Ectodermal cell (in vitro differentiated cells): ENCODE results near the gene ZBTB17.

Source experiments
- H3K27ac ChIP-seq: 2 replicates; pipeline ENCODE4 v1.7.0; 2013; ENCODE audit warnings: mild to moderate bottlenecking, low read depth, low read length; ENCODE audit not compliant: insufficient read depth, poor library complexity, severe bottlenecking
- H3K27me3 ChIP-seq: 2 replicates; pipeline ENCODE4 v1.7.0; 2013; ENCODE audit warnings: mild to moderate bottlenecking, low read length; ENCODE audit not compliant: insufficient read depth, control insufficient read depth, poor library complexity, severe bottlenecking
- H3K36me3 ChIP-seq: one replicate; pipeline ENCODE4 v1.7.0; 2013; ENCODE audit warnings: low read length; ENCODE audit not compliant: control insufficient read depth, insufficient read depth
- H3K4me1 ChIP-seq: one replicate; pipeline ENCODE4 v1.7.0; 2013; ENCODE audit warnings: low read length; ENCODE audit not compliant: control insufficient read depth, insufficient read depth
- H3K4me3 ChIP-seq: 2 replicates; pipeline ENCODE4 v1.7.0; 2013; ENCODE audit warnings: low read depth, low read length, control low read depth; ENCODE audit not compliant: insufficient read depth
- H3K9me3 ChIP-seq: 2 replicates; pipeline ENCODE4 v1.7.0; 2013; ENCODE audit warnings: mild to moderate bottlenecking, low read length, moderate library complexity; ENCODE audit not compliant: control insufficient read depth
- WGBS, 2 experiments: methylation state at CpG; one replicate each; pipeline ENCODE4 v1.1.7; 2013; ENCODE audit warnings: missing lambda C conversion rate in 2 of 2; 5-methylcytosine and 5-hydroxymethylcytosine counted together

The ZBTB17 gene

DNA sequence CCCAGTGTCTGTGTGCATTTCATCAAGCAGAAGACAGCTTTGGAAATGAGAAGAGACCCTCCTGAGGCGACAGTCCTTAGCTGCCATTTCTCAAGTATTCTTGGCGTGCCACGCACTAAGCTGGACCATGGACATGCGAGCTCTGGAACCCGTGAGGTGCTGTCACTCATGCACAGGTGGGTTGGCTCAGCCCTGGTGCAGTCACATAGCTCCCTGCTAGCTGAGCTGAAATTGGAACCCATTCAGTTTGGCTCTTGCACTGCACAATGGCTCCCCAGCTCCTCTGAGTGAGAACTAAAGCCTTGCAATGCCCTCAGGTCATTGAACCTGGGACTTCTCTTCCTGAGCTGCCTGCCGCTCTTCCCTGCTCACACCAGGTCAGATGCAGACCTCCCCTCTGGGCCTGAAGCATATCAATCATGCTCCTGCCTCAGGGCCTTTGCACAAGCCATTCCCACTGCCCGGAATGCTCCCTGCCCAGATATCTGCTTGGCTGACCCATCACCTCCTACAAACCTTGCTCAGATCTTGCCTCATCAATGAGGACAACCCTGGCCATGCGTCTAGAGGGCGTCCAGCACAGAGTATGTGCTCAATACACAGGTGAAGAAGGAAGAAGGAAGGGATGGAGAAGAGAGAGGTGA is 21.9 kb upstream of the ZBTB17 start:
- Histone ChIP-seq H3K27ac (no peak overlapping the region), H3K27me3 (peaks cover 46% of the 10 kb centered on the region), H3K9me3 (no peaks in the 10 kb centered on the region), H3K4me3 (no peak overlapping the region), H3K36me3 (no peaks in the 10 kb centered on the region), H3K4me1 (no peaks in the 10 kb centered on the region)
- WGBS, 2 experiments: 90 to 91% methylated on average over 9 of the region's 9 CpGs

DNA sequence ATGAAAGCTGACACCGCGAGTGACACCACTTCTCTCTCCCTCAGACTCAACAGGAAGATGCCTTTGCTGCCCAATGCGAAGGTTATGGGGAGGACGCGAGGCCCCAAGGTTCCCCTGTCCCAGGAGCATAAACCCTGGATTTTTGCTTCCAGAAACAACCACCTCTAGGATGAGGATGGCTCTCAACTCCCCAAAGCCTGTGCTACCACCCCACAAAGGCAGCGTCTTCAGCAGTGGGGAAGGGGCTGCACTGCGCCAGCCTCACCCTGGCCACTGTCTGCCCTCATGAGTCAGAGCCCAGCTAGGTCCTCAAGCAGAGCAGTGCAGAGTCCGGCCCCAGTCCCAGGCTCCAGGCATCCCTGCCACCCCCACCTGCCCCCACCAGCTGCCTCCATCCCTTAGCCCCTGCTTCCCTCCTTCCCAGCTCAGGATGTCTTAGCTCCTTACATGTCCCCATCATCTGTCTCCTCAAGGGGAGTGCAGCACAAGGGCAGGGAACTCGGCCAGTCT is 21.2 kb upstream of the ZBTB17 start:
- no peak overlapping the region for H3K27ac ChIP-seq
- H3K9me3 ChIP-seq: no peaks in the 10 kb centered on the region
- no peaks in the 10 kb centered on the region for H3K36me3 ChIP-seq
- peaks cover 39% of the 10 kb centered on the region for H3K27me3 ChIP-seq
- 86 to 88% methylated on average over 9 of the region's 9 CpGs for WGBS, 2 experiments
- no peak overlapping the region for H3K4me3 ChIP-seq
- H3K4me1 ChIP-seq: no peaks in the 10 kb centered on the region

DNA sequence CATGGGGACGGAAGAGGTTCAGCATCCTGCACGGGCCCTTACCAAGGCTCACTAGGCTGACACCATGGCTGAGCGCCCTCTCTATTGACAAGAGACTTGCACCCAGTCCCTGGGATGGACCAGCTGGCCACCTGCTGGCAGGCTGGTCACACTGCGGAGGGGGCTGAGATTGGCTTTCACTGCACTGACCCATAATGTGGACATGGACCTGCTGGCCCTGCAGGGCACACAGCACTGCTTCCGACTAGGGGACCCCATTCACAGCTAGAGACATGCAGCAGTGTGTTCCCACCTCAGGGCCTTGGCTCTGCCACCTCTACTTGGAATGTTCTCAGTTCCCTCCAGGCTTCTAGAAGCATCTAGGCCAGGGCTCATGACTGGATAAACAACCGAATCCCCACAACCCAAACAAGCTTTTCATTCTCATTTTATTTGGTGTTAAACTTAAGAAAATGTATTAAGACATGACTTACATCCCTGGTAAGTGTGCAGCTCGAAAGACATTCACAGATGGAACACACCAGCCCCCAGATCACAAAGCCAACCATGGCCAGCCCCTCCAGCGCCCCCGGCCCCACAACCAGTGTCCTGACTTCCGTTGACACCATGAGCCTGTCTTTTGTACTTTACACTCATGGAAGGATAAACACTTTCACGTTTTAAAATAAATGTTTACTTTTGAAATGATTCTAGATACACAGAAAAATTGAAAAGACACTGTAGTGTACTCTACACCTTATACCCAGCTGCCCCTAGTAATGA is 18.9 kb upstream of the ZBTB17 start:
- Histone ChIP-seq H3K4me3 (no peak overlapping the region), H3K9me3 (no peaks in the 10 kb centered on the region), H3K27ac (no peak overlapping the region), H3K4me1 (no peaks in the 10 kb centered on the region), H3K36me3 (no peaks in the 10 kb centered on the region), H3K27me3 (peaks cover 18% of the 10 kb centered on the region)
- 82 to 84% methylated on average over 10 to 11 of the region's 11 CpGs for WGBS, 2 experiments

DNA sequence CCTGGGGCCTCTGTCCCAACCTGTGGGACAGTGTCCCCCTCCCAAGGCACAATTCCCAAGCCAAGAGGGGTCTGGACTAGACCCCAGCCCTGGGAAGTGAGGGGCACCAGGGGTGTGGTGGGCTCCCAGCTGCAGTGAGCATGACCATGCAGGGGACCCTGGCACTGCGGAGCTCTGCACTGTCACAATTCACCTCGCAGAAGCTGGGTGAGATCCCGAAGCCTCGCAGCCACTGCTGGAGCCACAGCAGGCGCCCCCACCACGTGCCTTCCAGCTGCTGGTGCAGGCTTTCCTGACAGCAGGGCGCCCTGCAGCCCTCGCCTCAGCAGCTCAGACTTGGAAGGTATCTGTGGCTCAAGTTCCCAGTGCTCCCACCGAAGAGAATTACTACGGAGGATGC is 18.2 kb upstream of the ZBTB17 start:
- no peaks in the 10 kb centered on the region for H3K36me3 ChIP-seq
- H3K27me3 ChIP-seq: peaks cover 14% of the 10 kb centered on the region
- H3K4me1 ChIP-seq: no peaks in the 10 kb centered on the region
- H3K4me3 ChIP-seq: no peak overlapping the region
- H3K9me3 ChIP-seq: no peaks in the 10 kb centered on the region
- 89 to 91% methylated on average over 10 of the region's 10 CpGs for WGBS, 2 experiments
- H3K27ac ChIP-seq: no peak overlapping the region

DNA sequence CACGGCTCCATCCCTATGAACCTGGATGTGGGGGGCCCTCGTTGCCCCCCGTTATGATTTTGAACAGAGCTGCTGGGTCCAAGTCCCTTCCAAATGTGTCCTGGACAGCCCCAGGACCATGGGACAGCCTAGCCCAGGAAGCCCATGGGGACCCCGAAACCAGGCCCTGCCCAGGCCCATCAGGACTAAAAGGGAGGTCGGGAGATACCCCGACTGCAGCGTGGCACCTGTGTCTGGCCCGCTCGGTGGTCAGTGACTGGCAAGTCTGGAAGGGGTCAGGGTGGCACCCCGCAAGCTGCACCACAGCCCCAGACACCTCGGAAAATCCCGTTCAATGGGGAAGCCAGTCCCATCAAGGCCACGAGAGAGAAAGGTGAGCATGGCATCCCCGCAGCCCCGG is 17.8 kb upstream of the ZBTB17 start:
- Histone ChIP-seq H3K27me3 (peaks cover 10% of the 10 kb centered on the region), H3K4me3 (no peak overlapping the region), H3K4me1 (no peaks in the 10 kb centered on the region), H3K27ac (no peak overlapping the region), H3K9me3 (no peaks in the 10 kb centered on the region), H3K36me3 (no peaks in the 10 kb centered on the region)
- WGBS, 2 experiments: 92 to 95% methylated on average over 15 of the region's 15 CpGs

DNA sequence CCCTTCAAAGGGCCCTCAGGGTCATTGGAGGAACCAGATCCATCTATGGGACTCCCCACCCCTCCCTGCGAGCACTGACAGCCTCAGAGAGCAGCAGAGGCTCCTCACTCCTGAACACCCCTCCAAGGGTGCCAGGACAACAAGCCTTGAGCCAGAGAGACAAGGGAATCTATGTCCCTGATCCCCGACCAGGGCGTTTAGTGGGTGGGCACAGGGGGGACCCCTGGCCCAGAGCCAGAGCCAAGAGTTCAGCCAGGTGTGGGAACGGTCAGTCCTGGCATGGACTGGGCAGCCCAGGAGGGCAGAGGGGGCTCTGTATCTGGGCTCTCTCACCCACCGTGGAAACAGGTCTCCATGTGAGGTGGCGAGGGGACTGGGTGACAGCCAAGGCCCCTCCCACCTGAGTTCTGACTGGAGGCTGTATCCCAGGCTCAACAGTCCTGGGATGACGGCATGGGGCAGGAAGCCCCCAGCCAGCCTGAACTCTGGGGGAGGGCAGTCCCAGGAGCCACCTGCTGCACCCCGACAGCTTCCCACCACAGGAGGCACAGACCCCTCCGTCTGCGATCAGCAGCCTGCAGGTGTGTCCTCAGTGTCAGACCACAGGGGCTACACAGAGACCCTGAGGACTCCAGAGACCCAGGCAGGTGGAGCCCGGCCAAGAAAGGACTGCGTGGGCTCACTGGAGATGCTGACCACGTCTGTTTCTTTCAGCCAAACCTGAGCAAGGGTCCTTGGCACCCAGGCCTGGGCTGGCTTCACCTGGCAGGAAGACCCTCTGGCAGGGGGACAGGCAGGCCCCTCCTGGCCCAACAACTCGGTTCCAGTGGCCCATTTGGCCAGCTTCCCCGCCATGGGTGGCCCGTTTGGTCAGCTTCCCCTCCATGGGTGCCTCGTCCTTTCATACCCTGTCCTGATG is 16.9 kb upstream of the ZBTB17 start:
- 93% methylated on average over 17 of the region's 17 CpGs for WGBS, 2 experiments
- peaks cover 2% of the 10 kb centered on the region for H3K27me3 ChIP-seq
- no peak overlapping the region for H3K4me3 ChIP-seq
- H3K4me1 ChIP-seq: no peaks in the 10 kb centered on the region
- H3K9me3 ChIP-seq: no peaks in the 10 kb centered on the region
- no peaks in the 10 kb centered on the region for H3K36me3 ChIP-seq
- H3K27ac ChIP-seq: no peak overlapping the region

DNA sequence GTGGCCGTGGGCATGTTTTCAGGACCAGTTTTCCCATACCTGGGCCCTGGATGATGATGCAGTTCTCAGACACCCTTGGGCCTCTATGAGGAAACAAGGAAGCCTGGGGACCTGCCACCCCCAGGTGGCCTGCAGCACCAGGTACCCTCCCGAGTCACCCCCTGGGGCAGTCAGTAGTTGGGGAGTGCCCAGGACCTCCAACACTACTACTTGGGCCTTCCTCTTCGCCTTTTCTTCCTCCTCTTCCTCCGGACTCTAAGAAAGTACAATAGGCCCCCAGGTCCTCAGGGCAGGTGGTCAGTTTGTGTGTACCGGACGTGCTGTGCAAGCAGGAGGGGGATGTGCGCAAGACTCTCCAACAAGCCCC is 16.3 kb upstream of the ZBTB17 start:
- Histone ChIP-seq H3K36me3 (no peaks in the 10 kb centered on the region), H3K27me3 (no peaks in the 10 kb centered on the region), H3K27ac (no peak overlapping the region), H3K9me3 (no peaks in the 10 kb centered on the region), H3K4me1 (no peaks in the 10 kb centered on the region), H3K4me3 (no peak overlapping the region)
- 93% methylated on average over 7 of the region's 7 CpGs for WGBS, 2 experiments

DNA sequence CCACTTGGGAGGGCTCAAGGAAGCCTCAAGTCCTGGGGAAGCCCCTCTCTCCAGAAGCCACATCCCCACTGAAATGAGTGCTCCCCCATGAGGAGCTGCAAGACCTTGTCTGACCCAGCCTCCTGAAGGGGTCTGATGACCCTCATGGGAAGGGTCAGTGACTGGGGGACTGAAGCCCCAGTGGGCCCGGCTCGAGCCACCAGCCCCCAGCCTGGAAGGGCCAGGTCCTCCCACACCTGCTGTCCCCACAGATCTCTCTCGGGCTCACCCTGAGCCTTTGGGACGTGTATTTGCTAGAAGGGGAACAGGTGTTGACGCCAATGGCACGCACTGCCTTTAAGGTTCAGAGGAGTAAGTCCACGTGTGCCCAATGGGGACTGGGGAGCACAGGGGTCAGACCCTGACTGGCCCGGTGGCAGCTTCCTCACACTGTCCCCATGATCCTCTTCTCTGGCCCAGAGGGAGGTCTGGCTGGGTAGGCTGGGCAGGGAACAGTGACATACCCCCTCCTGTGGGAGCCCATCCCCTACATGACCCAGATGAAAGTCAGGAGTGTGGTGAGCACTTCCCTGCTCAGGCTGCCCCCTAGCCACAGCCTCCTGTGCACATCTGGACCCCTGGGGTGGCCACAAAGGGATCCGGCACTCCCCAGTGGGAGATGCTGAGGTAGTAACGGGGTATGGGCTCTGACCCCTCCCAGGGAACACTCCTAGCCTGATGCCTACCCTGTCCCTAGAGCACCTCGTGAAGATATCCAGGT is 15.7 kb upstream of the ZBTB17 start:
- no peaks in the 10 kb centered on the region for H3K9me3 ChIP-seq
- no peaks in the 10 kb centered on the region for H3K4me1 ChIP-seq
- 89 to 91% methylated on average over 11 of the region's 11 CpGs for WGBS, 2 experiments
- no peaks in the 10 kb centered on the region for H3K27me3 ChIP-seq
- no peak overlapping the region for H3K27ac ChIP-seq
- H3K36me3 ChIP-seq: no peaks in the 10 kb centered on the region
- no peak overlapping the region for H3K4me3 ChIP-seq

DNA sequence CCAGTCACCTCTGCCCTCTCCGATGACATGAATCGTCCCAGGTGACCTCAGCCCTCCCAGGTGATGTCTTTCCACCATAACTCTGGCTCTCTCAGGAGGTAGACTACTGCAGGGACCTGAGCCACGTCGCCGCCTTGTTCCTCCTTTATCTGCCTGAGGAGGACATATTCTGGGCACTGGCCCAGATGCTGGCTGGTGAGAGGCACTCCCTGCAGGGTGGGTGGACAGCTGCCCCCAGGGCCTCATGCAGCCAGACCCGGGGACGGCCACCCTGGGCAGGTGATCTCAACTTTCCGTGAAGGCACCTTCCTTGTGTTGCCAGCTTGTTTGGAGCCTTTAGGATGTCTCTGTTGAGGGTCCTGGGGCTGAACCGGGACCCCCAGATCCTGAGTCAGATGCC is 13.9 kb upstream of the ZBTB17 start:
- H3K36me3 ChIP-seq: no peaks in the 10 kb centered on the region
- no peaks in the 10 kb centered on the region for H3K4me1 ChIP-seq
- 92 to 93% methylated on average over 9 of the region's 9 CpGs for WGBS, 2 experiments
- H3K4me3 ChIP-seq: no peak overlapping the region
- H3K27me3 ChIP-seq: no peaks in the 10 kb centered on the region
- no peaks in the 10 kb centered on the region for H3K9me3 ChIP-seq
- no peak overlapping the region for H3K27ac ChIP-seq
